K562 (cell line): Measurements from ENCODE around the gene GDF7. TPM values are rescaled to one million over a fixed set of nuclear protein-coding genes. Genes with fewer than 3 reads are reported as not detected.

Experiments used
- ATAC-seq: fragments of 200-7000 bp; cut with Tn5 transposase; 3 replicates; pipeline ENCODE4 v1.9.1; 2020; ENCODE audit warnings: moderate library complexity
- BruUV-seq: library from RNA; stranded (reverse); fragments of 400-500 nt; replicated peaks from 2 replicates; lab custom pipeline; 2021; lab: Mats Ljungman, UMichigan
- CTCF ChIA-PET: fragments of 300-600 bp; formaldehyde crosslinking; extraction: SDS; loops from one replicate; lab custom pipeline; 2021; ENCODE audit warnings: low intra/inter-chr PET ratio; lab: Yijun Ruan, JAX
- POLR2A ChIA-PET: fragments of 300-600, 350-650 bp; sonication (Branson Sonifier 250); formaldehyde crosslinking; extraction: SDS; loops from one replicate; lab custom pipeline; 2021; ENCODE audit warnings: antibody characterized with exemption, inconsistent platforms; lab: Yijun Ruan, JAX
- DNase-seq, 4 experiments: peaks; one replicate each; pipeline versions ENCODE4 v3.0.0 to v3.0.0-alpha.2; 2011 to 2018; ENCODE audit warnings: low spot score in 3 of 4, mixed read lengths in 3 of 4; ENCODE audit errors: extremely low read depth in 1 of 4
- FAIRE-seq: peaks from 2 replicates; lab custom pipeline; 2011; peaks lifted over from hg19 to GRCh38; lab: Jason Lieb, UNC
- H2AFZ ChIP-seq: 2 replicates; pipeline ENCODE4 v1.6.0; 2011; ENCODE audit warnings: low read depth, low read length, control low read depth, inconsistent platforms
- H3K27ac ChIP-seq: fragments of 200-600 bp; 3 replicates; pipeline ENCODE4 v1.8.0; 2011; ENCODE audit warnings: low read depth, mild to moderate bottlenecking, control low read depth, inconsistent platforms, low read length, moderate library complexity, mixed read lengths; ENCODE audit errors: extremely low read depth
- H3K27me3 ChIP-seq, 2 experiments: fragments of 300-600 bp in 1 of 2; 2 replicates in 1 of 2; 3 replicates in 1 of 2; pipeline versions ENCODE4 v1.6.0 to v1.8.0; 2011; ENCODE audit warnings: inconsistent platforms in 2 of 2, low read length in 2 of 2, mild to moderate bottlenecking in 1 of 2, mixed read lengths in 1 of 2, moderate library complexity in 1 of 2; ENCODE audit not compliant: control insufficient read depth in 2 of 2, insufficient read depth in 2 of 2
- H3K36me3 ChIP-seq: fragments of 300-600 bp; 3 replicates; pipeline ENCODE4 v1.8.0; 2011; ENCODE audit warnings: mild to moderate bottlenecking, low read length, inconsistent platforms; ENCODE audit not compliant: control insufficient read depth, insufficient read depth
- H3K4me1 ChIP-seq, 2 experiments: fragments of 200-600 bp in 1 of 2; replicated peaks in 1 of 2; 2 replicates in 1 of 2; 3 replicates in 1 of 2; pipeline versions ENCODE4 v1.5.1 to v1.8.0; 2011; ENCODE audit warnings: inconsistent platforms in 2 of 2, low read length in 2 of 2, mild to moderate bottlenecking in 1 of 2, mixed read lengths in 1 of 2, moderate library complexity in 1 of 2; ENCODE audit not compliant: control insufficient read depth in 2 of 2, insufficient read depth in 2 of 2
- H3K4me2 ChIP-seq: 2 replicates; pipeline ENCODE4 v1.6.1; 2011; ENCODE audit warnings: low read length, control low read depth, inconsistent platforms, mixed read lengths; ENCODE audit not compliant: insufficient read depth
- H3K4me3 ChIP-seq: fragments of 200-600 bp; sonication (generic), shearing (Covaris generic); 2 replicates; pipeline ENCODE4 v1.5.1; 2016; ENCODE audit warnings: control low read depth, inconsistent platforms
- H3K79me2 ChIP-seq: fragments of 200-600 bp; 3 replicates; pipeline ENCODE4 v1.8.0; 2011; ENCODE audit warnings: low read length, inconsistent platforms; ENCODE audit not compliant: control insufficient read depth, insufficient read depth
- H3K9ac ChIP-seq, 2 experiments: 2 replicates each; pipeline versions ENCODE4 v1.6.0 to v1.6.1; 2011; ENCODE audit warnings: low read depth in 2 of 2, low read length in 2 of 2, control low read depth in 1 of 2, inconsistent platforms in 1 of 2, mild to moderate bottlenecking in 1 of 2, mixed read lengths in 1 of 2; ENCODE audit not compliant: insufficient read depth in 1 of 2
- H3K9me1 ChIP-seq: one replicate; pipeline ENCODE4 v1.6.0; 2011; ENCODE audit warnings: inconsistent platforms, mild to moderate bottlenecking, low read length, moderate library complexity; ENCODE audit not compliant: control insufficient read depth, insufficient read depth
- H3K9me3 ChIP-seq: replicated peaks from 2 replicates; pipeline ENCODE4 v1.5.1; 2011; ENCODE audit warnings: low read depth, low read length, inconsistent platforms; ENCODE audit not compliant: control insufficient read depth, insufficient read depth
- H4K20me1 ChIP-seq: replicated peaks from 2 replicates; pipeline ENCODE4 v1.6.1; 2011; ENCODE audit warnings: low read length, inconsistent platforms, mixed read lengths; ENCODE audit not compliant: control insufficient read depth, insufficient read depth
- ATF3 ChIP-seq, 2 experiments: fragments of 450-650 bp in 1 of 2; sonication (generic) in 1 of 2; formaldehyde crosslinking in 1 of 2; IDR thresholded peaks in 1 of 2; conservative IDR thresholded peaks in 1 of 2; 2 replicates each; pipeline versions ENCODE4 v1.6.1 to v1.8.1; 2016 to 2023; ENCODE audit warnings: mild to moderate bottlenecking in 2 of 2, moderate library complexity in 2 of 2, inconsistent platforms in 1 of 2, missing genetic modification reagents in 1 of 2
- FOXK2 ChIP-seq, 2 experiments: fragments of 450-650 bp; IDR thresholded peaks in 1 of 2; conservative IDR thresholded peaks in 1 of 2; 2 replicates each; pipeline ENCODE4 v1.6.1; 2016; ENCODE audit warnings: low read depth in 2 of 2, mild to moderate bottlenecking in 1 of 2
- ZBTB49 ChIP-seq: sonication (generic); formaldehyde crosslinking; IDR thresholded peaks from 2 replicates; pipeline ENCODE4 v1.8.0; 2022; ENCODE audit warnings: missing genetic modification reagents, mild to moderate bottlenecking, borderline replicate concordance
- ZNF764 ChIP-seq: fragments of 250-450 bp; sonication (Bioruptor Pico); IDR thresholded peaks from 2 replicates; pipeline ENCODE4 v1.4.0; 2020; ENCODE audit warnings: low read depth, mild to moderate bottlenecking, moderate library complexity
- WGBS: fragments of 100-300 bp; shearing (Covaris generic); methylation state at CpG from one replicate; pipeline ENCODE4 v1.1.6; 2016; ENCODE audit warnings: low coverage, mixed read lengths; ENCODE audit not compliant: insufficient coverage; ENCODE audit errors: missing lambda C conversion rate; 5-methylcytosine and 5-hydroxymethylcytosine counted together
- in situ Hi-C: fragments of 300-500 bp; cut with MboI; formaldehyde crosslinking; loops from 4 replicates; pipeline ENCODE4 v1.15.0; 2018; ENCODE audit warnings: inconsistent platforms, mixed read lengths
- intact Hi-C: fragments of 100-400 bp; cut with micrococcal nuclease; formaldehyde crosslinking; loops from 2 replicates; pipeline ENCODE4 v1.14.2; 2022
- polyA plus RNA-seq, 8 experiments: library from polyadenylated mRNA; depleted of rRNA in 4 of 8; stranded (reverse) in 5 of 8; unstranded in 3 of 8; fragments of >200 nt; fragmentation: Nextera tagmentation in 2 of 8; fragmentation: Illumina TruSeq in 1 of 8; extraction: Ambion mirVana in 2 of 8; extraction: Trizol in 1 of 8; gene quantifications; 2 replicates each; pipeline versions ENCODE4 v1.2.1 to v1.2.3, GENCODE V29; 2011 to 2014; ENCODE audit warnings: inconsistent platforms in 1 of 8, missing spikeins in 1 of 8
- total RNA-seq, 7 experiments: library from RNA; depleted of rRNA in 6 of 7; stranded (reverse); fragments of >200 nt in 6 of 7; fragmentation: Illumina TruSeq in 2 of 7; extraction: Trizol in 2 of 7; gene quantifications; 2 replicates each; pipeline versions ENCODE4 v1.2.1 to v1.2.3, GENCODE V29; 2011 to 2021; ENCODE audit warnings: low replicate concordance in 1 of 7
- TF ChIP-seq, protein P1 (sequence below): fragments of 250-450 bp; sonication (Bioruptor Pico); IDR thresholded peaks from 2 replicates; pipeline ENCODE4 v1.4.0; 2020

The GDF7 gene
- total and polyA plus RNA-seq, 9 of the 15 experiments (the other 6 are each of a cell fraction or from before 2014, with no cell fraction given) = 0.01 TPM; not detected in 7

- no peak for FAIRE-seq
- POLR2A ChIA-PET = interaction anchor here (1.0 kb wide), 1 partner anchor 9 kb away, joined by 3 read pairs; no protein-coding TSS in a partner anchor
- Histone ChIP-seq H3K9me1 (no peaks in the 10 kb centered on the region), H3K27me3 (peaks cover 30 to 78% of the 10 kb centered on the region in 2 experiments), H3K36me3 (no peaks in the 10 kb centered on the region), H3K4me3 (no peak overlapping the region), H2AFZ (no peak overlapping the region), H3K27ac (no peak overlapping the region), H3K9ac (no peak overlapping the region), H4K20me1 (no peaks in the 10 kb centered on the region; the same call in 1 of the 2 replicates), H3K4me1 (peaks cover 0 to 32% of the 10 kb centered on the region in 2 experiments; a peak in 2 of 5 replicates), H3K79me2 (no peaks in the 10 kb centered on the region), H3K9me3 (no peaks in the 10 kb centered on the region), H3K4me2 (no peak overlapping the region)
- no peak for ATAC-seq
- TF ChIP-seq, protein P1, sequence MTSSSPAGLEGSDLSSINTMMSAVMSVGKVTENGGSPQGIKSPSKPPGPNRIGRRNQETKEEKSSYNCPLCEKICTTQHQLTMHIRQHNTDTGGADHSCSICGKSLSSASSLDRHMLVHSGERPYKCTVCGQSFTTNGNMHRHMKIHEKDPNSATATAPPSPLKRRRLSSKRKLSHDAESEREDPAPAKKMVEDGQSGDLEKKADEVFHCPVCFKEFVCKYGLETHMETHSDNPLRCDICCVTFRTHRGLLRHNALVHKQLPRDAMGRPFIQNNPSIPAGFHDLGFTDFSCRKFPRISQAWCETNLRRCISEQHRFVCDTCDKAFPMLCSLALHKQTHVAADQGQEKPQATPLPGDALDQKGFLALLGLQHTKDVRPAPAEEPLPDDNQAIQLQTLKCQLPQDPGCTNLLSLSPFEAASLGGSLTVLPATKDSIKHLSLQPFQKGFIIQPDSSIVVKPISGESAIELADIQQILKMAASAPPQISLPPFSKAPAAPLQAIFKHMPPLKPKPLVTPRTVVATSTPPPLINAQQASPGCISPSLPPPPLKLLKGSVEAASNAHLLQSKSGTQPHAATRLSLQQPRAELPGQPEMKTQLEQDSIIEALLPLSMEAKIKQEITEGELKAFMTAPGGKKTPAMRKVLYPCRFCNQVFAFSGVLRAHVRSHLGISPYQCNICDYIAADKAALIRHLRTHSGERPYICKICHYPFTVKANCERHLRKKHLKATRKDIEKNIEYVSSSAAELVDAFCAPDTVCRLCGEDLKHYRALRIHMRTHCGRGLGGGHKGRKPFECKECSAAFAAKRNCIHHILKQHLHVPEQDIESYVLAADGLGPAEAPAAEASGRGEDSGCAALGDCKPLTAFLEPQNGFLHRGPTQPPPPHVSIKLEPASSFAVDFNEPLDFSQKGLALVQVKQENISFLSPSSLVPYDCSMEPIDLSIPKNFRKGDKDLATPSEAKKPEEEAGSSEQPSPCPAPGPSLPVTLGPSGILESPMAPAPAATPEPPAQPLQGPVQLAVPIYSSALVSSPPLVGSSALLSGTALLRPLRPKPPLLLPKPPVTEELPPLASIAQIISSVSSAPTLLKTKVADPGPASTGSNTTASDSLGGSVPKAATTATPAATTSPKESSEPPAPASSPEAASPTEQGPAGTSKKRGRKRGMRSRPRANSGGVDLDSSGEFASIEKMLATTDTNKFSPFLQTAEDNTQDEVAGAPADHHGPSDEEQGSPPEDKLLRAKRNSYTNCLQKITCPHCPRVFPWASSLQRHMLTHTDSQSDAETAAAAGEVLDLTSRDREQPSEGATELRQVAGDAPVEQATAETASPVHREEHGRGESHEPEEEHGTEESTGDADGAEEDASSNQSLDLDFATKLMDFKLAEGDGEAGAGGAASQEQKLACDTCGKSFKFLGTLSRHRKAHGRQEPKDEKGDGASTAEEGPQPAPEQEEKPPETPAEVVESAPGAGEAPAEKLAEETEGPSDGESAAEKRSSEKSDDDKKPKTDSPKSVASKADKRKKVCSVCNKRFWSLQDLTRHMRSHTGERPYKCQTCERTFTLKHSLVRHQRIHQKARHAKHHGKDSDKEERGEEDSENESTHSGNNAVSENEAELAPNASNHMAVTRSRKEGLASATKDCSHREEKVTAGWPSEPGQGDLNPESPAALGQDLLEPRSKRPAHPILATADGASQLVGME (CRISPR knock-in tag) = no peak
- TF ChIP-seq FOXK2 (conservative IDR thresholded peaks at IDR 0.05 in 1 of 2, IDR thresholded peaks at IDR 0.05 in 1 of 2; ENCODE audit: low read depth in 2 of 2) (no peak), ZBTB49 (CRISPR knock-in tag) (no peak), ATF3 (IDR thresholded peaks at IDR 0.05) (no peak), ATF3 (CRISPR knock-in tag; conservative IDR thresholded peaks at IDR 0.05) (no peak), ZNF764 (CRISPR knock-in tag) (no peak)
- in situ Hi-C loops (loop anchor here (25.0 kb wide), 1 partner anchor 593 kb away; no protein-coding TSS in a partner anchor), intact Hi-C loops (loop anchor here (10.0 kb wide), 3 partner anchors 115 to 645 kb away; no protein-coding TSS in a partner anchor)
- WGBS = 29% methylated on average over 32 of the region's 45 CpGs
- CTCF ChIA-PET = no interaction called here
- DNase-seq = no peak
- BruUV-seq = no TSS peak
Observed at GRCh38 chr2:20669562-20670314, 2.8 kb downstream of the GDF7 start.
